Thyroid gland (tissue), 4 donors: ENCODE data around the gene ATPAF1.

ENCODE experiments used
- CTCF ChIP-seq, 6 experiments: fragments of 200-600 bp in 3 of 6; fragments of 450-650 bp in 3 of 6; sonication (generic) in 3 of 6; IDR thresholded peaks; one replicate each; pipeline ENCODE4 v1.5.1; 2016 to 2019; ENCODE audit warnings: antibody characterized with exemption in 6 of 6, mild to moderate bottlenecking in 2 of 6, inconsistent platforms in 1 of 6, moderate library complexity in 1 of 6
- POLR2A ChIP-seq, 2 donors: fragments of 450-650 bp; IDR thresholded peaks; one replicate each; pipeline ENCODE4 v1.6.1; 2017; ENCODE audit warnings: antibody characterized with exemption in 2 of 2, mild to moderate bottlenecking in 2 of 2, moderate library complexity in 1 of 2

- no peak for TF ChIP-seq CTCF (IDR thresholded peaks at IDR 0.05)
- TF ChIP-seq POLR2A (IDR thresholded peaks at IDR 0.05) = no peak
These were observed 49.3 kb downstream of the ATPAF1 start for GRCh38 chr1:46618754-46619415.
